OCI-LY7 (cell line): ENCODE measurements around the gene VWA2. TPM values are rescaled to one million over a fixed set of nuclear protein-coding genes. Genes with fewer than 3 reads are reported as not detected.

Experiments used
- BruUV-seq: library from RNA; stranded (reverse); fragments of 400-500 nt; replicated peaks from 2 replicates; lab custom pipeline; 2021; lab: Mats Ljungman, UMichigan
- CTCF ChIA-PET: fragments of 300-600 bp; sonication (Branson Sonifier 250); formaldehyde crosslinking; loops from one replicate; lab custom pipeline; 2022; ENCODE audit warnings: antibody characterized with exemption; ENCODE audit not compliant: unreplicated experiment; lab: Charles Lee
- POLR2A ChIA-PET: fragments of 300-600 bp; sonication (Branson Sonifier 250); formaldehyde crosslinking; loops from one replicate; lab custom pipeline; 2022; ENCODE audit warnings: antibody characterized with exemption; lab: Charles Lee
- DNase-seq: peaks from one replicate; pipeline ENCODE4 v3.0.0-alpha.2; 2015; ENCODE audit warnings: low spot score
- H2AFZ ChIP-seq: fragments of 200-600 bp; sonication (generic), shearing (Covaris generic); 2 replicates; pipeline ENCODE4 v1.6.1; 2014; ENCODE audit warnings: mild to moderate bottlenecking, antibody characterized with exemption, low read length, moderate library complexity
- H3K27ac ChIP-seq: fragments of 200-600 bp; sonication (generic); 2 replicates; pipeline ENCODE4 v1.5.1; 2014; ENCODE audit warnings: mixed run types, low read depth, mild to moderate bottlenecking, moderate library complexity, low read length, inconsistent platforms; ENCODE audit not compliant: poor library complexity, severe bottlenecking
- H3K36me3 ChIP-seq: fragments of 200-600 bp; sonication (generic); 2 replicates; pipeline ENCODE4 v1.6.1; 2014; ENCODE audit warnings: mild to moderate bottlenecking, antibody characterized with exemption, low read length, moderate library complexity, mixed read lengths; ENCODE audit not compliant: insufficient read depth
- H3K4me1 ChIP-seq: fragments of 200-600 bp; sonication (generic); 2 replicates; pipeline ENCODE4 v1.5.1; 2014; ENCODE audit warnings: mild to moderate bottlenecking, low read length; ENCODE audit not compliant: insufficient read depth, poor library complexity, severe bottlenecking
- H3K4me2 ChIP-seq: fragments of 200-600 bp; sonication (generic); 2 replicates; pipeline ENCODE4 v1.6.1; 2014; ENCODE audit warnings: mild to moderate bottlenecking, low read length
- H3K4me3 ChIP-seq: fragments of 200-600 bp; sonication (generic); 2 replicates; pipeline ENCODE4 v1.5.1; 2014; ENCODE audit warnings: mild to moderate bottlenecking, low read depth, low read length; ENCODE audit not compliant: poor library complexity, severe bottlenecking
- H3K79me2 ChIP-seq: fragments of 200-600 bp; sonication (generic); 2 replicates; pipeline ENCODE4 v1.6.1; 2016; ENCODE audit warnings: low read depth, mild to moderate bottlenecking, low read length, moderate library complexity, mixed read lengths; ENCODE audit not compliant: insufficient read depth
- H3K9me2 ChIP-seq: fragments of 200-600 bp; sonication (generic); 2 replicates; pipeline ENCODE4 v1.6.1; 2016; ENCODE audit warnings: mild to moderate bottlenecking, low read length, mixed read lengths; ENCODE audit not compliant: insufficient read depth
- H3K9me3 ChIP-seq: fragments of 200-600 bp; sonication (generic); 2 replicates; pipeline ENCODE4 v1.6.1; 2014; ENCODE audit warnings: mild to moderate bottlenecking, mixed run types, low read length, mixed read lengths
- H4K20me1 ChIP-seq: fragments of 200-600 bp; sonication (generic); 2 replicates; pipeline ENCODE4 v1.6.1; 2014; ENCODE audit warnings: mild to moderate bottlenecking, antibody characterized with exemption, low read length, moderate library complexity, mixed read lengths; ENCODE audit not compliant: insufficient read depth
- CTCF ChIP-seq: fragments of 200-600 bp; sonication (generic); conservative IDR thresholded peaks from 2 replicates; pipeline ENCODE4 v1.5.1; 2014; ENCODE audit warnings: mild to moderate bottlenecking, antibody characterized with exemption, low read length, moderate library complexity, mixed read lengths
- EZH2phosphoT487 ChIP-seq: fragments of 200-600 bp; sonication (generic); IDR thresholded peaks from 2 replicates; pipeline ENCODE4 v1.6.1; 2018; ENCODE audit warnings: low read depth, borderline replicate concordance, mild to moderate bottlenecking, mixed run types, antibody characterized with exemption, low read length, moderate library complexity, mixed read lengths
- intact Hi-C: fragments of 100-400 bp; cut with micrococcal nuclease; formaldehyde crosslinking; loops from one replicate; pipeline ENCODE4 v1.10.0; 2022; ENCODE audit not compliant: unreplicated experiment
- total RNA-seq, 2 experiments: library from RNA; depleted of rRNA in 1 of 2; stranded (reverse); fragments of >200 nt in 1 of 2; shearing (Covaris generic) in 1 of 2; gene quantifications; 2 replicates each; pipeline ENCODE4 v1.2.3, GENCODE V29; 2014 to 2022

The VWA2 gene
- total RNA-seq, 2 experiments from 2014 or later: not detected

- no peak for DNase-seq
- Histone ChIP-seq H3K9me3 (no peaks in the 10 kb centered on the region), H3K27ac (no peak overlapping the region), H3K79me2 (no peaks in the 10 kb centered on the region), H3K4me2 (no peak overlapping the region), H3K36me3 (no peaks in the 10 kb centered on the region), H3K9me2 (no peaks in the 10 kb centered on the region), H2AFZ (no peak overlapping the region), H3K4me1 (no peaks in the 10 kb centered on the region), H3K4me3 (no peak overlapping the region), H4K20me1 (no peaks in the 10 kb centered on the region)
- intact Hi-C loops: no loop called here
- BruUV-seq: no TSS peak
- TF ChIP-seq EZH2phosphoT487 (no peak), CTCF (no peak)
- ChIA-PET CTCF (no interaction called here), POLR2A (interaction anchor here (0.5 kb wide), 1 partner anchor 29 kb away, joined by 5 read pairs; no protein-coding TSS in a partner anchor)
These were observed 83.3 kb downstream of the VWA2 start for GRCh38 chr10:114322344-114322743.

DNA sequence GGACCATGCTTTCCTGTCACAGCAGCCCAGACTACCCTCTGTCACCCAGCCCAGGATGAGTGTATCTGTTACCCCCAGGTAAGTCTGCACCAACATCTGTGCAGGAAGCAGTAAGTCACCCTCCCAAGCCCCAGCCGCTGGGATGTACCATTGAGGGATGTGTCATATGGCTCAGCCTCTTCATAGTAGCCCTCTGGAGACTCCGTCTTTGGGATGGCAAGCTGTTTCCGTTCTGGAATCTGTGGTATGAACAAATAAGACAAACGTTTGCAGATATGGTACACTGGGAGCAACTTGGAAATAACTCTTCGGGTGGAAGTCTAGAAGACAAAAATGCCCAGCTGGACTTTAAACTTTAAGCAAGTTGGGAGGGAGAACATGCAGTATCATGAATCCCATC lies 84.0 kb downstream of the VWA2 start:
- Histone ChIP-seq H3K9me2 (no peaks in the 10 kb centered on the region), H4K20me1 (no peaks in the 10 kb centered on the region), H2AFZ (no peak overlapping the region), H3K79me2 (no peaks in the 10 kb centered on the region), H3K36me3 (no peaks in the 10 kb centered on the region), H3K4me3 (no peak overlapping the region), H3K27ac (no peak overlapping the region), H3K9me3 (no peaks in the 10 kb centered on the region), H3K4me2 (no peak overlapping the region), H3K4me1 (no peaks in the 10 kb centered on the region)
- ChIA-PET CTCF (no interaction called here), POLR2A (no interaction called here)
- BruUV-seq: no TSS peak
- DNase-seq: no peak
- intact Hi-C loops: no loop called here
- TF ChIP-seq CTCF (no peak), EZH2phosphoT487 (no peak)

DNA sequence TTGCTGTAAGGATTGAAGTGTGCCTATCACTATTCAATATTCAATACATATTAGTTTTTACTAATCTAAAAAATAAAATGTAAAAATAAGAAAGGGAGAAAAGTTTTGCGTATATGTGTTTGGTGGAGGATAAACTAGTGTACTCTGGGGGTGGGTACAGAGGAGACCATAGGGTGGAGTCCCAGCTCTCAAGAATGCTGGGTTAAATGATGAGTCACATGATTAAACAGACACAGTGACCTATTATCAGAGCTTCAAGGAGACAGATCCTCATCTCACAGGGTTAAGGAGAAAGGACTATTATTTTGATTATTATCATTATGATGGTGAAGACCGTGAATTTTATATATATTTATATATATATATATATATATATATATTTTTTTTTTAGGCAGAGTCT lies 87.7 kb downstream of the VWA2 start:
- no peak overlapping the region for H2AFZ ChIP-seq
- no peaks in the 10 kb centered on the region for H4K20me1 ChIP-seq
- DNase-seq: no peak
- H3K79me2 ChIP-seq: no peaks in the 10 kb centered on the region
- intact Hi-C loops: no loop called here
- H3K4me3 ChIP-seq: no peak overlapping the region
- ChIA-PET CTCF (interaction anchor here (0.5 kb wide), 1 partner anchor 22 kb away, joined by 3 read pairs; no protein-coding TSS in a partner anchor), POLR2A (interaction anchor here (0.5 kb wide), 1 partner anchor 102 kb away, joined by 3 read pairs; no protein-coding TSS in a partner anchor)
- TF ChIP-seq CTCF (no peak), EZH2phosphoT487 (no peak)
- no peaks in the 10 kb centered on the region for H3K4me1 ChIP-seq
- no peaks in the 10 kb centered on the region for H3K9me3 ChIP-seq
- H3K4me2 ChIP-seq: no peak overlapping the region
- no peaks in the 10 kb centered on the region for H3K9me2 ChIP-seq
- H3K36me3 ChIP-seq: no peaks in the 10 kb centered on the region
- no peak overlapping the region for H3K27ac ChIP-seq
- BruUV-seq: no TSS peak
